SU-DHL-6 (cell line): Measurements from ENCODE around the gene PLXNA2.

ENCODE experiments used
- H2AFZ ChIP-seq: fragments of 200-600 bp; sonication (generic); 2 replicates; pipeline ENCODE4 v1.6.1; 2014; ENCODE audit warnings: low read depth, mild to moderate bottlenecking, moderate library complexity, mixed read lengths, antibody characterized with exemption, low read length; ENCODE audit not compliant: severe bottlenecking
- H3F3A ChIP-seq: fragments of 200-600 bp; shearing (Covaris generic); 2 replicates; pipeline ENCODE4 v1.6.0; 2016; ENCODE audit warnings: antibody characterized with exemption, mild to moderate bottlenecking; ENCODE audit not compliant: insufficient read depth
- H3K27ac ChIP-seq: fragments of 200-600 bp; sonication (generic); 2 replicates; pipeline ENCODE4 v1.5.1; 2016; ENCODE audit warnings: low read depth, mild to moderate bottlenecking, low read length, moderate library complexity, mixed read lengths
- H3K27me3 ChIP-seq: fragments of 200-600 bp; sonication (generic), shearing (Covaris generic); 2 replicates; pipeline ENCODE4 v1.6.0; 2014; ENCODE audit warnings: mild to moderate bottlenecking, low read length
- H3K36me3 ChIP-seq: fragments of 200-600 bp; sonication (generic); 2 replicates; pipeline ENCODE4 v1.6.1; 2014; ENCODE audit warnings: mild to moderate bottlenecking, low read length, mixed read lengths
- H3K4me2 ChIP-seq: fragments of 300-600, 200-600 bp; shearing (Covaris generic), sonication (generic); 2 replicates; pipeline ENCODE4 v1.6.0; 2014; ENCODE audit warnings: low read length, low read depth, mild to moderate bottlenecking; ENCODE audit not compliant: poor library complexity, severe bottlenecking
- H3K4me3 ChIP-seq: fragments of 200-600 bp; sonication (generic); 2 replicates; pipeline ENCODE4 v1.5.1; 2014; ENCODE audit warnings: antibody characterized with exemption, low read length, mild to moderate bottlenecking, mixed read lengths; ENCODE audit not compliant: insufficient read depth, poor library complexity, severe bottlenecking
- H3K79me2 ChIP-seq: fragments of 200-600 bp; sonication (generic); 2 replicates; pipeline ENCODE4 v1.6.1; 2014; ENCODE audit warnings: mild to moderate bottlenecking, low read length, moderate library complexity; ENCODE audit not compliant: insufficient read depth
- H3K9ac ChIP-seq: fragments of 200-600 bp; sonication (generic); 2 replicates; pipeline ENCODE4 v1.7.0; 2014; ENCODE audit warnings: mild to moderate bottlenecking, low read length
- H3K9me2 ChIP-seq: fragments of 200-600 bp; sonication (generic); replicated peaks from 2 replicates; pipeline ENCODE4 v1.6.1; 2014; ENCODE audit warnings: low read length; ENCODE audit not compliant: insufficient read depth
- H3K9me3 ChIP-seq: fragments of 200-600 bp; sonication (generic); 2 replicates; pipeline ENCODE4 v1.6.1; 2014; ENCODE audit warnings: low read length, mixed read lengths; ENCODE audit not compliant: insufficient read depth
- H4K20me1 ChIP-seq: fragments of 200-600 bp; sonication (generic); 2 replicates; pipeline ENCODE4 v1.6.1; 2014; ENCODE audit warnings: low read depth, mild to moderate bottlenecking, antibody characterized with exemption, low read length, moderate library complexity, mixed read lengths
- EZH2phosphoT487 ChIP-seq: fragments of 200-600 bp; sonication (generic), shearing (Covaris generic); conservative IDR thresholded peaks from 2 replicates; pipeline ENCODE4 v1.6.1; 2018; ENCODE audit warnings: mild to moderate bottlenecking, antibody characterized with exemption, low read length, moderate library complexity, mixed read lengths
- TF ChIP-seq, protein P1 (sequence below): fragments of 200-600 bp; sonication (generic); IDR thresholded peaks from one replicate; pipeline ENCODE4 v1.5.1; 2017; ENCODE audit warnings: antibody characterized with exemption, mild to moderate bottlenecking, low read length, moderate library complexity; ENCODE audit not compliant: insufficient read depth, poor library complexity, severe bottlenecking

PLXNA2 gene

DNA sequence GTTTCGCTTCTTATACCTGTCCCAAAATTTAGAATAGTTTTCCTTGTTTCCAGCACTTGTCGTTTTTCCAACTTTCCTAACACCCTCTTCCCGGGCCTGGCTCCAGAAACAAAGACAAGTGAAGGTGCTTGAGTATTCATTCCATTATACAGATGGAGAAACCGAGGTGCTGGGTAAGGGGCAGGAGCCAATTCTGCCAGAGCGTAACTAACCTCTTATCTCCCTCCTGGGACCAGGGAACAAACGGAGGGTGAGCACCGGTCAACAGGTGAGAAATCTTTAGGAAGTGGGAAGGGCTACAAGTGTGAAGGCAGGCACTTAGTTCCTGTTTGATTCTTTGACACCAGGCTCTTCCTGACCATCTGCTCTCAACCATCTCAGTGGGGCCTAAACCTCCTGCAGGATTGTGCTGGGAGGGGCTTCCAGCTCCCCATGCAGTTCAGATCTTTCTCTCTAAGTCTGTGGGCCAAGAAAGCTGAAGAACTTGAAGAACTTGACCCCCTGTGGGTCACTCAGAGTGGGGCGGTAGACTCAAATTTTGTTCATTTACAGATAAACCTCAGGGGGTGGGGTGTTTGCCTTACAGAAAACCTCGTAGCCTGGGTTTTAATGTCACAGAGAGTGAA lies 8.7 kb downstream of the PLXNA2 start:
- TF ChIP-seq, protein P1, sequence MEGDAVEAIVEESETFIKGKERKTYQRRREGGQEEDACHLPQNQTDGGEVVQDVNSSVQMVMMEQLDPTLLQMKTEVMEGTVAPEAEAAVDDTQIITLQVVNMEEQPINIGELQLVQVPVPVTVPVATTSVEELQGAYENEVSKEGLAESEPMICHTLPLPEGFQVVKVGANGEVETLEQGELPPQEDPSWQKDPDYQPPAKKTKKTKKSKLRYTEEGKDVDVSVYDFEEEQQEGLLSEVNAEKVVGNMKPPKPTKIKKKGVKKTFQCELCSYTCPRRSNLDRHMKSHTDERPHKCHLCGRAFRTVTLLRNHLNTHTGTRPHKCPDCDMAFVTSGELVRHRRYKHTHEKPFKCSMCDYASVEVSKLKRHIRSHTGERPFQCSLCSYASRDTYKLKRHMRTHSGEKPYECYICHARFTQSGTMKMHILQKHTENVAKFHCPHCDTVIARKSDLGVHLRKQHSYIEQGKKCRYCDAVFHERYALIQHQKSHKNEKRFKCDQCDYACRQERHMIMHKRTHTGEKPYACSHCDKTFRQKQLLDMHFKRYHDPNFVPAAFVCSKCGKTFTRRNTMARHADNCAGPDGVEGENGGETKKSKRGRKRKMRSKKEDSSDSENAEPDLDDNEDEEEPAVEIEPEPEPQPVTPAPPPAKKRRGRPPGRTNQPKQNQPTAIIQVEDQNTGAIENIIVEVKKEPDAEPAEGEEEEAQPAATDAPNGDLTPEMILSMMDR, result no peak
- TF ChIP-seq EZH2phosphoT487, result no peak
- Histone ChIP-seq H4K20me1 (no peaks in the 10 kb centered on the region), H3K4me2 (no peak overlapping the region), H3K27me3 (no peaks in the 10 kb centered on the region), H3K9me2 (no peaks in the 10 kb centered on the region), H2AFZ (no peak overlapping the region), H3K9ac (no peak overlapping the region), H3K36me3 (no peaks in the 10 kb centered on the region), H3F3A (no peaks in the 10 kb centered on the region), H3K9me3 (no peaks in the 10 kb centered on the region), H3K4me3 (no peak overlapping the region), H3K79me2 (no peaks in the 10 kb centered on the region), H3K27ac (no peak overlapping the region)

DNA sequence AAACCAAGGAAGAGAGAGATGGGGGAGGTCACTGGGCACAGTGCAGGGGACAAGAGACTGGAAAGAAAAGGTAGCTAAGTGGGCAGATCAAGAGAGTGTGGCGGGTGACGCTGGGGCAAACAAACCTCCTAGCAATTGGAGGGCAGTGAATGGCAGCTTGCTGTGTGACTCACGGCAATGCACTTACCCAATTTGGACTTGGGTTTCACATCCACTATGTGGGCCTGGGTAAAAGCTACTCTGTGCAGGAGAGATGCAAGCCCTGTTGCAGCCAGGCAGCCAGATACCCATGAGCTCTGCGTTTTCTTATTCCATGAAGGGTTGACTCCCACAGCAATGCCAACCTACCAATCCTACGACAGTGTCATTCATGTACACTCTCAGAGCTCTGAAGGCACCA lies 9.5 kb downstream of the PLXNA2 start:
- H3K9me3 ChIP-seq, result no peaks in the 10 kb centered on the region
- H3K79me2 ChIP-seq, result no peaks in the 10 kb centered on the region
- TF ChIP-seq EZH2phosphoT487, result no peak
- TF ChIP-seq, protein P1, result no peak
- no peak overlapping the region for H3K27ac ChIP-seq
- H3K27me3 ChIP-seq, result no peaks in the 10 kb centered on the region
- H3K9ac ChIP-seq, result no peak overlapping the region
- H3F3A ChIP-seq, result no peaks in the 10 kb centered on the region
- no peak overlapping the region for H3K4me2 ChIP-seq
- no peaks in the 10 kb centered on the region for H3K36me3 ChIP-seq
- no peaks in the 10 kb centered on the region for H4K20me1 ChIP-seq
- H3K9me2 ChIP-seq, result no peaks in the 10 kb centered on the region
- no peak overlapping the region for H2AFZ ChIP-seq
- no peak overlapping the region for H3K4me3 ChIP-seq

- Histone ChIP-seq H3K9me3 (no peaks in the 10 kb centered on the region), H2AFZ (no peak overlapping the region), H3K4me2 (no peak overlapping the region), H3K9me2 (no peaks in the 10 kb centered on the region), H3F3A (no peaks in the 10 kb centered on the region), H3K36me3 (no peaks in the 10 kb centered on the region), H3K27ac (no peak overlapping the region), H4K20me1 (no peaks in the 10 kb centered on the region), H3K27me3 (no peaks in the 10 kb centered on the region), H3K4me3 (no peak overlapping the region), H3K79me2 (no peaks in the 10 kb centered on the region), H3K9ac (no peak overlapping the region)
- TF ChIP-seq, protein P1, result no peak
- no peak for TF ChIP-seq EZH2phosphoT487
These were observed 10.2 kb downstream of the PLXNA2 start for GRCh38 chr1:208233978-208234377.

DNA sequence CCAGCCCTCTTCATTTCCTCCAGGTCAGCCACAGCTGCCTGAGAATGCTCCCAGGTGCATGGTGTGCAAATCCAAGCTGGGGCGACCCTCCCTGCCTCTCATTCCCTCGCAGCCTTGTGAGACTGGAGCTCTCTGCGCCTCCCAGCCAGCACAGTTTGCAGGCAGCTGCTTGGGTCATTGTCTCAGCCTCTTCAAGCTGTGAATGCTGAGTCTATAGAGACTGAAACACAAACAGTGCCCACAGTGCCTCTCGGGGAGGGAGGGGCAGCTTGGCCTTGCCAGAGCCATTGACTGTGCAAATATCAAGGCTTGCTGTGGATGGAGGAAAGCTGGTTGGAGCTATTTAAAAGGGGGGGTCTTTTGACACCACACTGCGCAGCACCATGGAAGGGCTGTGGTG lies 10.6 kb downstream of the PLXNA2 start:
- H3K79me2 ChIP-seq, result no peaks in the 10 kb centered on the region
- H3K4me2 ChIP-seq, result no peak overlapping the region
- H3K9me2 ChIP-seq, result no peaks in the 10 kb centered on the region
- no peak overlapping the region for H2AFZ ChIP-seq
- no peak for TF ChIP-seq EZH2phosphoT487
- TF ChIP-seq, protein P1, result no peak
- H3F3A ChIP-seq, result no peaks in the 10 kb centered on the region
- H3K27me3 ChIP-seq, result no peaks in the 10 kb centered on the region; the same call in 1 of the 2 replicates
- H3K36me3 ChIP-seq, result no peaks in the 10 kb centered on the region
- H4K20me1 ChIP-seq, result no peaks in the 10 kb centered on the region
- no peak overlapping the region for H3K4me3 ChIP-seq
- no peak overlapping the region for H3K9ac ChIP-seq
- no peak overlapping the region for H3K27ac ChIP-seq
- H3K9me3 ChIP-seq, result no peaks in the 10 kb centered on the region
